Coronary artery (tissue), 2 donors: ENCODE results near the gene C1QTNF2.
"Not testable (repeated sequence)": the region's sequence is repeated elsewhere in the genome, so short reads cannot be mapped to it uniquely, and the experiment has no call there.

Source experiments
- DNase-seq: peaks from one replicate; pipeline ENCODE4 v3.0.0-alpha.2; 2017; ENCODE audit warnings: low spot score
- H3K27ac ChIP-seq, 2 donors: fragments of 200-600 bp; sonication (generic); one replicate each; pipeline ENCODE4 v1.5.1; 2016 to 2019
- H3K4me3 ChIP-seq: fragments of 200-600 bp; sonication (generic); 2 replicates; pipeline ENCODE4 v1.5.1; 2016; ENCODE audit warnings: mild to moderate bottlenecking, moderate library complexity
- CTCF ChIP-seq: fragments of 200-600 bp; sonication (generic); IDR thresholded peaks from one replicate; pipeline ENCODE4 v1.5.1; 2019; ENCODE audit warnings: antibody characterized with exemption

C1QTNF2 gene

GRCh38 chr5:160347448-160347847 is 23.0 kb downstream of the C1QTNF2 start:
- no peak for TF ChIP-seq CTCF
- no peak for DNase-seq
- Histone ChIP-seq H3K4me3 (no peak overlapping the region), H3K27ac (no peak overlapping the region)

- H3K27ac ChIP-seq: no peak overlapping the region
- TF ChIP-seq CTCF: no peak
- no peak for DNase-seq
- no peak overlapping the region for H3K4me3 ChIP-seq
Measured at GRCh38 chr5:160342413-160342941, 27.9 kb downstream of the C1QTNF2 start.

- no peak for DNase-seq
- H3K27ac ChIP-seq: no peak overlapping the region
- TF ChIP-seq CTCF: no peak
- no peak overlapping the region for H3K4me3 ChIP-seq
Measured at GRCh38 chr5:160341309-160341870, 29.0 kb downstream of the C1QTNF2 start.

- DNase-seq: not testable (repeated sequence)
Measured at GRCh38 chr5:160340513-160340912, 29.9 kb downstream of the C1QTNF2 start.

GRCh38 chr5:160339406-160340130 is 30.9 kb downstream of the C1QTNF2 start:
- no peak overlapping the region for H3K4me3 ChIP-seq
- no peak overlapping the region for H3K27ac ChIP-seq
- no peak for TF ChIP-seq CTCF
- no peak for DNase-seq

More at GRCh38 chr5:160340513-160340912, 29.9 kb downstream of the C1QTNF2 start:
- H3K27ac ChIP-seq, H3K4me3 ChIP-seq: not testable (repeated sequence)

GRCh38 chr5:160334716-160335115 is 35.7 kb downstream of the C1QTNF2 start:
- H3K4me3 ChIP-seq, DNase-seq, H3K27ac ChIP-seq: not testable (repeated sequence)

- H3K27ac ChIP-seq: no peak overlapping the region
- no peak for DNase-seq
- TF ChIP-seq CTCF: no peak
- H3K4me3 ChIP-seq: no peak overlapping the region
Measured at GRCh38 chr5:160333721-160334120, 36.7 kb downstream of the C1QTNF2 start.

GRCh38 chr5:160330212-160330611 is 40.2 kb downstream of the C1QTNF2 start:
- H3K27ac ChIP-seq: no peak overlapping the region
- DNase-seq: no peak
- TF ChIP-seq CTCF: no peak
- H3K4me3 ChIP-seq: no peak overlapping the region
